GF-D8 (cell line): ENCODE measurements around the gene L1CAM.

Experiments used
- DNase-seq: peaks from one replicate; lab custom pipeline; 2025; lab: John Stamatoyannopoulos, UW

L1CAM gene

GRCh38 chrX:153885968-153886903, at the start of gene L1CAM:
Gene L1CAM (minus strand): TSS chrX:153886173. CDS start chrX:153875836, 10,337 bp downstream.
- DNase-seq: no peak

GRCh38 chrX:153935326-153935851, 49.4 kb upstream of the L1CAM start:
- no peak for DNase-seq

- peak; percentile 24 for DNase-seq
Measured at GRCh38 chrX:153934762-153935325, 48.9 kb upstream of the L1CAM start, which contains the start of gene NAA10. Gene NAA10 (minus strand): TSS chrX:153935037. CDS start chrX:153934904, 133 bp downstream.

- DNase-seq: no peak
Measured at GRCh38 chrX:153934148-153934761, 48.3 kb upstream of the L1CAM start.

GRCh38 chrX:153933748-153934147, 47.8 kb upstream of the L1CAM start:
- no peak for DNase-seq

GRCh38 chrX:153932220-153932915, 46.4 kb upstream of the L1CAM start:
- no peak for DNase-seq

GRCh38 chrX:153931748-153932147, 45.8 kb upstream of the L1CAM start:
- no peak for DNase-seq

GRCh38 chrX:153931151-153931550, 45.2 kb upstream of the L1CAM start:
- no peak for DNase-seq

GRCh38 chrX:153930011-153930910, 44.3 kb upstream of the L1CAM start:
- DNase-seq: no peak

- DNase-seq: no peak
Measured at GRCh38 chrX:153929576-153929975, 43.6 kb upstream of the L1CAM start.

GRCh38 chrX:153928846-153929245, 42.9 kb upstream of the L1CAM start:
- DNase-seq: no peak

GRCh38 chrX:153927922-153928760, 42.2 kb upstream of the L1CAM start:
- peak; percentile 88 for DNase-seq

GRCh38 chrX:153927672-153927921, 41.6 kb upstream of the L1CAM start:
- DNase-seq: no peak

- DNase-seq: peak; percentile 92
Measured at GRCh38 chrX:153926858-153927671, 41.1 kb upstream of the L1CAM start.

- no peak for DNase-seq
Measured at GRCh38 chrX:153926552-153926857, 40.5 kb upstream of the L1CAM start.

- no peak for DNase-seq
Measured at GRCh38 chrX:153925739-153926551, 40.0 kb upstream of the L1CAM start, which contains the start of gene ARHGAP4. Gene ARHGAP4 (minus strand): TSS chrX:153926264. CDS start chrX:153926202, 62 bp downstream.

- DNase-seq: no peak
Measured at GRCh38 chrX:153925387-153925738, 39.4 kb upstream of the L1CAM start.

- peak; percentile 46 for DNase-seq
Measured at GRCh38 chrX:153924149-153924861, 38.3 kb upstream of the L1CAM start.
